Bronchial epithelial cell (primary cell): ENCODE measurements around the gene CRMP1. TPM values are rescaled to one million over a fixed set of nuclear protein-coding genes. Genes with fewer than 3 reads are reported as not detected.
A peak's percentile ranks its signal among the peaks of the same experiment; 100 is the strongest.

Experiments used
- DNase-seq: peaks from one replicate; pipeline ENCODE4 v3.0.0-alpha.2; 2010; ENCODE audit warnings: low read depth
- FAIRE-seq: peaks from 2 replicates; lab custom pipeline; 2011; peaks lifted over from hg19 to GRCh38; lab: Jason Lieb, UNC
- H3K27me3 ChIP-seq: 2 replicates; pipeline ENCODE4 v1.5.1; 2011; ENCODE audit warnings: low read length; ENCODE audit not compliant: control insufficient read depth, insufficient read depth
- H3K36me3 ChIP-seq: 2 replicates; pipeline ENCODE4 v1.5.1; 2011; ENCODE audit warnings: low read length; ENCODE audit not compliant: control insufficient read depth, insufficient read depth
- H3K4me3 ChIP-seq: 2 replicates; pipeline ENCODE4 v1.5.1; 2011; ENCODE audit warnings: mild to moderate bottlenecking, low read depth, low read length, control low read depth
- total RNA-seq: library from RNA; depleted of rRNA; stranded (reverse); fragments of >200 nt; gene quantifications from 2 replicates; pipeline ENCODE4 v1.2.1, GENCODE V29; 2014
- TF ChIP-seq, protein P1 (sequence below): IDR thresholded peaks from 2 replicates; pipeline ENCODE4 v1.5.1; 2011; ENCODE audit warnings: mild to moderate bottlenecking, moderate library complexity, low read length, control low read depth, inconsistent platforms; ENCODE audit not compliant: insufficient read depth, severe bottlenecking

Gene CRMP1
- total RNA-seq, 1 donor from 2014 or later: not detected

DNA sequence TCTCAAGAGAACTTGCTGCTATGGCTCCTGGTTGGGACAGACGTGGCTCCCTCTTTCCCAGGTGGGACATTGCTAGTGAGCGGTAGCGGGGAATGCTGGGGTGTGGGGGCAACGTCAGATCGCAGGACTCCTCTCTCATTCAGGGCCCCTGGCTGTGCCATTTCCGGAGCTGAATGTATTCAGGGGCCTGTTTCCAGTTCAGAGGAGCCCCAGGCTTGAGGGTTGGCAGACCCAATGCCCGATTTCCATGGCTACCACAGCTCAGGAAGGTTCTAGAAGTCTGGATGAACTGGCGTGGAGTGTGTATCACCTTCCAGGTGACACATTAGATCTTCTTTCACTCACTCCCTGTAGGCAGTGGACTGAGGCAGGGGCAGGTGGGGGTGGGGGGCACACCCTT lies 26.2 kb upstream of the CRMP1 start:
- Histone ChIP-seq H3K27me3 (no peaks in the 10 kb centered on the region), H3K36me3 (no peaks in the 10 kb centered on the region), H3K4me3 (no peak overlapping the region)
- TF ChIP-seq, protein P1, sequence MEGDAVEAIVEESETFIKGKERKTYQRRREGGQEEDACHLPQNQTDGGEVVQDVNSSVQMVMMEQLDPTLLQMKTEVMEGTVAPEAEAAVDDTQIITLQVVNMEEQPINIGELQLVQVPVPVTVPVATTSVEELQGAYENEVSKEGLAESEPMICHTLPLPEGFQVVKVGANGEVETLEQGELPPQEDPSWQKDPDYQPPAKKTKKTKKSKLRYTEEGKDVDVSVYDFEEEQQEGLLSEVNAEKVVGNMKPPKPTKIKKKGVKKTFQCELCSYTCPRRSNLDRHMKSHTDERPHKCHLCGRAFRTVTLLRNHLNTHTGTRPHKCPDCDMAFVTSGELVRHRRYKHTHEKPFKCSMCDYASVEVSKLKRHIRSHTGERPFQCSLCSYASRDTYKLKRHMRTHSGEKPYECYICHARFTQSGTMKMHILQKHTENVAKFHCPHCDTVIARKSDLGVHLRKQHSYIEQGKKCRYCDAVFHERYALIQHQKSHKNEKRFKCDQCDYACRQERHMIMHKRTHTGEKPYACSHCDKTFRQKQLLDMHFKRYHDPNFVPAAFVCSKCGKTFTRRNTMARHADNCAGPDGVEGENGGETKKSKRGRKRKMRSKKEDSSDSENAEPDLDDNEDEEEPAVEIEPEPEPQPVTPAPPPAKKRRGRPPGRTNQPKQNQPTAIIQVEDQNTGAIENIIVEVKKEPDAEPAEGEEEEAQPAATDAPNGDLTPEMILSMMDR: no peak
- DNase-seq: no peak
- FAIRE-seq: no peak

DNA sequence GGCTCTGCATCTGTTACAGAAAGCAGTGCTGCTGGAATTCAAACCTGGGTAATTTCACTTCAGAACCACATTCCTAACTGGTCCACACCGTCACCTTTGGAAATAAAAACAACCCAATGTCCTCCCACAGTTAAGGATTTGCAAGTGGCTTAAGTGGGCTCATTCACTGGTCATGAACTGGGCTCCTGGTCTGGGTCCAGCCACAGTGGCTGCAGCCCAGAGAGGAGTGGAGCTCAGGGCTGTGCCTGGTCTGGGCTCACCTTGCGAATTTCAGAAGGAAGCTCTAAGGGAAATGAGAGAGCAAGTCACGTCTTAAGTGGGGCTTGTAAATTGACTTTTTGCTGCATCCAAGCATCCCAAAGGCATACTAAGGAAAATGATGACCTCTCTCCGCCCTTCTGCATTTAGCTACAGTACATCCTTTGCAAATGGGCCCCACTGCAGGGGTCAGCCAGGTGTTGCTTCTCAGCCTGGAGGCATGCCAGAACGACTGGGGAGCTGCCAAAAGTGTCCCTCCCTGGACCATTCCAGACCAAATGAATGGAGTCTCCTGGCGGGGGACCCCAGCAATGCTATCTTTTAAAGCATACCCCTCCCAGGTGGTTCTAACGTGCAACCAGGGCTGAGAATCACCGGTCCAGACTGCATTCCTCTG lies 25.6 kb upstream of the CRMP1 start:
- H3K4me3 ChIP-seq: no peak overlapping the region
- DNase-seq (no peak), FAIRE-seq (no peak)
- no peaks in the 10 kb centered on the region for H3K36me3 ChIP-seq
- TF ChIP-seq, protein P1: no peak
- H3K27me3 ChIP-seq: no peaks in the 10 kb centered on the region

DNA sequence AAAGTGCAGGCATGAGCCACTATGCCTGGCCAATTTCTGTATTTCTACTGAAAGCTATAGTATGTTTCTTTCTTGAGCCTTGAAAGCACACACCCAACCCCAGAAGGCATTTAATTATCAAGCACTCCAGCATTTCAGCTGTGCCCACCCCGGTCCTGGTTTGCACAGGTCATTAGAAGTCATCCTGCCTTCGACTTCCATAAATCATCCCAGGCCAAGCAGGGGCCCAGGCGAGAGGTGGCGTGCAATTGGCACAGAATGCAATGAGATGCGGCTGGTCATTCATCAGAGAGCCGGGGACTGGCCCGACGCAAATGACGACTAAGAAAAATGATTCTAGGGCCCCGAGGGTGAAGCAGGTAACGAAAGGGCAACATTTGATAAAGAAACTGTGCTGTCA lies 24.8 kb upstream of the CRMP1 start:
- no peak for DNase-seq
- no peaks in the 10 kb centered on the region for H3K36me3 ChIP-seq
- TF ChIP-seq, protein P1: no peak
- no peak overlapping the region for H3K4me3 ChIP-seq
- FAIRE-seq: no peak
- H3K27me3 ChIP-seq: no peaks in the 10 kb centered on the region

DNA sequence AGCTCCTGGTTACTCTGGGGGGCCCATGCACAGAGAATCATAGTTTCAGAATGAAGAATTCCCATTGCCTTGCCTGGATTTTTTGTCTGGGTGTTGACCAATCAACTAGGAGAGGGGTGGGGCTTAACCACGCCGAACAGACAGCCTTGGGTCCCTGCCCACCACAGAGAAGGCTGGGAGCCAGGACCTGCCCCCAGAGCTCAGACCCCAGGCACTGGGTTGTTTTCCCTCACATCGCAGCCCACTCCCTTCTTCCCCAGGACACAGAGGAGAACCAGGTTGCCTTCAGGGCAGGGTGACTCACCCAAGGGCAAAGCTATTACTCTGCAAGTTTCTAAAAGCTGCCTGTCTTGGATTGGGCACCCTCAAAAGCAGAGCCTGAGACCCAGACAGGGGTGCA lies 23.3 kb upstream of the CRMP1 start:
- Histone ChIP-seq H3K36me3 (no peaks in the 10 kb centered on the region), H3K4me3 (no peak overlapping the region), H3K27me3 (no peaks in the 10 kb centered on the region)
- no peak for DNase-seq
- no peak for FAIRE-seq
- TF ChIP-seq, protein P1: no peak

DNA sequence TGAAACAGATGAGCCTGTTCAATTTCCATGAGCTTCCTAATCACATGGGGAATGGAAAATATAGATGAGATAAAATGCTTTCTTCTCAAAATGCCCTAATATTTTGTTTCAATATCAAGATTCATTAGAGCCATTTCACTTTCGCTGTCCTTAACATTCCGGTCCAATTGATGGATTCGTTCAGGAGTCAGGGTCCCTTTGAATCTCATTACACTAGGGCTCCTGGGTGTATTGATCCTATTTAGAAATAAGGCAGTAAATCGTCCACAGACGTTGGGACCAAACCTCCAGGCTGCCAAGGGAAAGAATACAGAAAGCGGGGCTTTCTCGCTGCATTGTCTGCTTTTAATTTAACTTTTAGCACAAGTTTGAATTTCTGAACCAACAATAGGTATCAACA lies 20.6 kb upstream of the CRMP1 start:
- Histone ChIP-seq H3K36me3 (no peaks in the 10 kb centered on the region), H3K27me3 (no peaks in the 10 kb centered on the region), H3K4me3 (no peak overlapping the region)
- FAIRE-seq (no peak), DNase-seq (no peak)
- TF ChIP-seq, protein P1: no peak

DNA sequence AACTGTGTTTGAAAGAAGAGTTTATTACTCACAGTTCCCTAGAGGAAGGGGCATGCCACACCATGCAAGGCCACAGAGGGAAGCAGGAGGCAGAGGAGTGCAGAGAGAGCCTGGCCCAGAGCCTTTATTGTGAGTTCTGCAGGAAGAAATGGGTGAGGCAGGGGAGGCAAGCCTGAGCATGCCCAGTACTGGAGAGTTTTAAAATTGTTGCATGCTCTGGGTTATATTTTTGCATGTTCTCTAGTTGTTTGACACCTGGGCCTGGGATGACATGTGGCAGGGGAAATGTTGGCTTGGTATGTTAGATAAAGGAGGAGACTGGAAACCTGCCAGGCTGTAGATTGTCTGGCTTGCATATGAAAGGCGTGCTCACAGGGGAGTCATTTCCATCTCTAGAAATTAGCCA lies 19.7 kb upstream of the CRMP1 start:
- DNase-seq (peak; percentile 68), FAIRE-seq (no peak)
- Histone ChIP-seq H3K27me3 (no peaks in the 10 kb centered on the region), H3K4me3 (no peak overlapping the region), H3K36me3 (no peaks in the 10 kb centered on the region)
- TF ChIP-seq, protein P1: no peak
